Activated CD8-positive, alpha-beta T cell treated with anti-CD3 and anti-CD28 coated beads, Interleukin-2, amount 10 ng/mL, durations not matched to agents 7 days and 5 days (primary cell): ENCODE measurements around the gene ISOC1. TPM values are rescaled to one million over a fixed set of nuclear protein-coding genes. Genes with fewer than 3 reads are reported as not detected.

Experiments used
- ATAC-seq: fragments of 150-1000 bp; cut with Tn5 transposase; one replicate; pipeline ENCODE4 v1.10.0; 2021; ENCODE audit warnings: moderate library complexity
- CTCF ChIA-PET: fragments of 350-600 bp; sonication (Branson Sonifier 250); formaldehyde crosslinking; loops from one replicate; lab custom pipeline; 2021; ENCODE audit warnings: antibody characterized with exemption; lab: Charles Lee
- POLR2A ChIA-PET: fragments of 350-600 bp; sonication (Branson Sonifier 250); formaldehyde crosslinking; loops from one replicate; lab custom pipeline; 2021; ENCODE audit warnings: antibody characterized with exemption; lab: Charles Lee
- DNase-seq: peaks from one replicate; pipeline ENCODE4 v3.0.0-alpha.2; 2020
- H3K27ac Mint-ChIP-seq: one replicate; pipeline ENCODE4 v1.8.0; 2021; ENCODE audit warnings: mild to moderate bottlenecking, mixed read lengths
- H3K27me3 Mint-ChIP-seq: one replicate; pipeline ENCODE4 v1.8.0; 2021; ENCODE audit warnings: low read depth, mixed read lengths
- H3K36me3 Mint-ChIP-seq: one replicate; pipeline ENCODE4 v1.8.0; 2021; ENCODE audit warnings: low read depth, mixed read lengths
- H3K4me1 Mint-ChIP-seq: one replicate; pipeline ENCODE4 v1.8.0; 2021; ENCODE audit warnings: low read depth, mixed read lengths
- H3K4me3 Mint-ChIP-seq: one replicate; pipeline ENCODE4 v1.8.0; 2021; ENCODE audit warnings: mild to moderate bottlenecking, mixed read lengths
- H3K9me3 Mint-ChIP-seq: one replicate; pipeline ENCODE4 v1.8.0; 2022; ENCODE audit warnings: mixed read lengths; ENCODE audit not compliant: insufficient read depth
- total RNA-seq, 2 experiments: library from RNA; stranded (reverse); gene quantifications; one replicate each; pipeline ENCODE4 v1.2.3, GENCODE V29; 2021

Gene ISOC1
- total RNA-seq, 2 experiments from 2014 or later, result 14.7 to 15.6 TPM

GRCh38 chr5:129114539-129115193 is 20.1 kb downstream of the ISOC1 start:
- CTCF ChIA-PET, result interaction anchor here (1.5 kb wide), 1 partner anchor 11 kb away, joined by 7 read pairs; no protein-coding TSS in a partner anchor
- no peaks in the 10 kb centered on the region for H3K4me1 Mint-ChIP-seq
- DNase-seq (no peak), ATAC-seq (no peak)
- no peaks in the 10 kb centered on the region for H3K27me3 Mint-ChIP-seq
- H3K36me3 Mint-ChIP-seq, result peaks cover 3% of the 10 kb centered on the region
- no peaks in the 10 kb centered on the region for H3K9me3 Mint-ChIP-seq
- H3K4me3 Mint-ChIP-seq, result no peak overlapping the region
- POLR2A ChIA-PET, result no interaction called here
- no peak overlapping the region for H3K27ac Mint-ChIP-seq

- no peaks in the 10 kb centered on the region for H3K27me3 Mint-ChIP-seq
- H3K4me3 Mint-ChIP-seq, result no peak overlapping the region
- POLR2A ChIA-PET, result no interaction called here
- CTCF ChIA-PET, result interaction anchor here (1.5 kb wide), 1 partner anchor 10 kb away, joined by 7 read pairs; no protein-coding TSS in a partner anchor
- H3K9me3 Mint-ChIP-seq, result no peaks in the 10 kb centered on the region
- H3K36me3 Mint-ChIP-seq, result peaks cover 3% of the 10 kb centered on the region
- ATAC-seq, result no peak
- DNase-seq, result no peak
- H3K4me1 Mint-ChIP-seq, result no peaks in the 10 kb centered on the region
- H3K27ac Mint-ChIP-seq, result no peak overlapping the region
Measured at GRCh38 chr5:129115680-129116079, 21.1 kb downstream of the ISOC1 start.

- CTCF ChIA-PET, result interaction anchor here (1.3 to 2.4 kb wide), 2 partner anchors 9 to 12 kb away, joined by 4 to 9 read pairs; no protein-coding TSS in a partner anchor
- no peak overlapping the region for H3K27ac Mint-ChIP-seq
Measured at GRCh38 chr5:129116797-129117196, 22.2 kb downstream of the ISOC1 start.

GRCh38 chr5:129118405-129118804 is 23.9 kb downstream of the ISOC1 start:
- H3K4me3 Mint-ChIP-seq, result no peak overlapping the region
- ChIA-PET POLR2A (no interaction called here), CTCF (interaction anchor here (1.6 to 2.4 kb wide), 3 partner anchors 11 to 24 kb away, joined by 3 to 9 read pairs (median 4); partner anchors contain the start of gene ISOC1)
- H3K27me3 Mint-ChIP-seq, result no peaks in the 10 kb centered on the region
- no peak overlapping the region for H3K27ac Mint-ChIP-seq
- no peaks in the 10 kb centered on the region for H3K4me1 Mint-ChIP-seq
- ATAC-seq (no peak), DNase-seq (no peak)
- no peaks in the 10 kb centered on the region for H3K9me3 Mint-ChIP-seq
- H3K36me3 Mint-ChIP-seq, result peaks cover 2% of the 10 kb centered on the region

More at GRCh38 chr5:129116797-129117196, 22.2 kb downstream of the ISOC1 start:
- H3K9me3 Mint-ChIP-seq, result no peaks in the 10 kb centered on the region
- peaks cover 2% of the 10 kb centered on the region for H3K36me3 Mint-ChIP-seq
- ATAC-seq (no peak), DNase-seq (no peak)
- POLR2A ChIA-PET, result interaction anchor here (1.2 kb wide), 1 partner anchor 9 kb away, joined by 5 read pairs; no protein-coding TSS in a partner anchor
- no peaks in the 10 kb centered on the region for H3K4me1 Mint-ChIP-seq
- H3K4me3 Mint-ChIP-seq, result no peak overlapping the region
- no peaks in the 10 kb centered on the region for H3K27me3 Mint-ChIP-seq

GRCh38 chr5:129118826-129119225 is 24.3 kb downstream of the ISOC1 start:
- ChIA-PET CTCF (interaction anchor here (1.6 to 2.4 kb wide), 3 partner anchors 10 to 24 kb away, joined by 3 to 9 read pairs (median 4); partner anchors contain the start of gene ISOC1), POLR2A (no interaction called here)
- H3K27me3 Mint-ChIP-seq, result no peaks in the 10 kb centered on the region
- no peak for DNase-seq
- no peak overlapping the region for H3K4me3 Mint-ChIP-seq
- no peaks in the 10 kb centered on the region for H3K4me1 Mint-ChIP-seq
- peaks cover 2% of the 10 kb centered on the region for H3K36me3 Mint-ChIP-seq
- ATAC-seq, result no peak
- H3K9me3 Mint-ChIP-seq, result no peaks in the 10 kb centered on the region
- H3K27ac Mint-ChIP-seq, result no peak overlapping the region

- ChIA-PET CTCF (interaction anchor here (0.7 to 1.0 kb wide), 2 partner anchors 26 to 214 kb away, joined by 3 read pairs; partner anchors contain the start of gene ISOC1), POLR2A (no interaction called here)
- no peak for DNase-seq
- no peak for ATAC-seq
- no peaks in the 10 kb centered on the region for H3K9me3 Mint-ChIP-seq
- no peaks in the 10 kb centered on the region for H3K27me3 Mint-ChIP-seq
- no peaks in the 10 kb centered on the region for H3K36me3 Mint-ChIP-seq
- H3K4me3 Mint-ChIP-seq, result no peak overlapping the region
- no peaks in the 10 kb centered on the region for H3K4me1 Mint-ChIP-seq
- H3K27ac Mint-ChIP-seq, result no peak overlapping the region
Measured at GRCh38 chr5:129120158-129120581, 25.6 kb downstream of the ISOC1 start.

GRCh38 chr5:129122560-129122959 is 28.0 kb downstream of the ISOC1 start:
- Mint-ChIP-seq H3K4me1 (peaks cover 12% of the 10 kb centered on the region), H3K4me3 (no peak overlapping the region), H3K9me3 (no peaks in the 10 kb centered on the region), H3K36me3 (no peaks in the 10 kb centered on the region), H3K27me3 (no peaks in the 10 kb centered on the region), H3K27ac (no peak overlapping the region)
- ChIA-PET CTCF (no interaction called here), POLR2A (no interaction called here)
- ATAC-seq (no peak), DNase-seq (no peak)

- Mint-ChIP-seq H3K4me1 (peaks cover 12% of the 10 kb centered on the region), H3K4me3 (no peak overlapping the region), H3K27ac (no peak overlapping the region), H3K9me3 (no peaks in the 10 kb centered on the region), H3K27me3 (no peaks in the 10 kb centered on the region), H3K36me3 (no peaks in the 10 kb centered on the region)
- ChIA-PET POLR2A (interaction anchor here (2.2 kb wide), 1 partner anchor 30 kb away, joined by 13 read pairs; the partner anchor contains the start of gene ISOC1), CTCF (interaction anchor here (0.8 to 2.7 kb wide), 5 partner anchors 9 to 218 kb away, joined by 4 to 21 read pairs (median 6); partner anchors contain the start of gene ISOC1)
- ATAC-seq (no peak), DNase-seq (no peak)
Measured at GRCh38 chr5:129124608-129125007, 30.1 kb downstream of the ISOC1 start.

GRCh38 chr5:129125819-129126218 is 31.3 kb downstream of the ISOC1 start:
- POLR2A ChIA-PET, result interaction anchor here (1.6 to 2.2 kb wide), 2 partner anchors 9 to 31 kb away, joined by 5 to 13 read pairs; partner anchors contain the start of gene ISOC1
- peak overlapping the region; percentile 22 for H3K4me3 Mint-ChIP-seq
- ATAC-seq, result peak; percentile 42
- H3K27ac Mint-ChIP-seq, result peak overlapping the region; percentile 74
- no peaks in the 10 kb centered on the region for H3K36me3 Mint-ChIP-seq
- no peak for DNase-seq
- no peaks in the 10 kb centered on the region for H3K27me3 Mint-ChIP-seq
- no peaks in the 10 kb centered on the region for H3K9me3 Mint-ChIP-seq
- CTCF ChIA-PET, result interaction anchor here (0.8 to 2.7 kb wide), 11 partner anchors 9 to 221 kb away, joined by 3 to 21 read pairs (median 5); partner anchors contain the start of gene ISOC1
- peaks cover 12% of the 10 kb centered on the region for H3K4me1 Mint-ChIP-seq

GRCh38 chr5:129133553-129133952 is 39.0 kb downstream of the ISOC1 start:
- H3K27me3 Mint-ChIP-seq, result peaks cover 3% of the 10 kb centered on the region
- no peaks in the 10 kb centered on the region for H3K4me1 Mint-ChIP-seq
- ATAC-seq, result no peak
- DNase-seq, result no peak
- ChIA-PET POLR2A (no interaction called here), CTCF (interaction anchor here (1.4 kb wide), 1 partner anchor 9 kb away, joined by 6 read pairs; no protein-coding TSS in a partner anchor)
- H3K27ac Mint-ChIP-seq, result no peak overlapping the region
- H3K36me3 Mint-ChIP-seq, result no peaks in the 10 kb centered on the region
- H3K9me3 Mint-ChIP-seq, result no peaks in the 10 kb centered on the region
- H3K4me3 Mint-ChIP-seq, result no peak overlapping the region

- ChIA-PET CTCF (interaction anchor here (1.0 to 1.2 kb wide), 2 partner anchors 9 to 228 kb away, joined by 3 to 7 read pairs; no protein-coding TSS in a partner anchor), POLR2A (no interaction called here)
- DNase-seq, result no peak
- no peaks in the 10 kb centered on the region for H3K36me3 Mint-ChIP-seq
- H3K27me3 Mint-ChIP-seq, result peaks cover 3% of the 10 kb centered on the region
- H3K4me3 Mint-ChIP-seq, result no peak overlapping the region
- H3K4me1 Mint-ChIP-seq, result no peaks in the 10 kb centered on the region
- H3K27ac Mint-ChIP-seq, result no peak overlapping the region
- H3K9me3 Mint-ChIP-seq, result no peaks in the 10 kb centered on the region
- ATAC-seq, result no peak
Measured at GRCh38 chr5:129135633-129136032, 41.1 kb downstream of the ISOC1 start.

- ATAC-seq (no peak), DNase-seq (no peak)
- ChIA-PET POLR2A (no interaction called here), CTCF (no interaction called here)
- H3K36me3 Mint-ChIP-seq, result no peaks in the 10 kb centered on the region
- H3K27me3 Mint-ChIP-seq, result peaks cover 3% of the 10 kb centered on the region
- H3K4me1 Mint-ChIP-seq, result no peaks in the 10 kb centered on the region
- H3K27ac Mint-ChIP-seq, result no peak overlapping the region
- no peaks in the 10 kb centered on the region for H3K9me3 Mint-ChIP-seq
- H3K4me3 Mint-ChIP-seq, result no peak overlapping the region
Measured at GRCh38 chr5:129137637-129138036, 43.1 kb downstream of the ISOC1 start.
